GM10266 (cell line): ENCODE data around the gene DGAT2.

ENCODE experiments used
- DNase-seq: peaks from one replicate; pipeline ENCODE4 v3.0.0; 2012; ENCODE audit errors: extremely low spot score
- CTCF ChIP-seq: IDR thresholded peaks from 2 replicates; pipeline ENCODE4 v1.5.1; 2012; ENCODE audit warnings: mild to moderate bottlenecking, low read depth; ENCODE audit not compliant: control insufficient read depth, insufficient read depth; ENCODE audit errors: missing control alignments

DGAT2 gene

GRCh38 chr11:75813124-75813523 lies 44.5 kb downstream of the DGAT2 start:
- TF ChIP-seq CTCF: no peak
- no peak for DNase-seq

GRCh38 chr11:75813622-75814039 lies 45.1 kb downstream of the DGAT2 start:
- no peak for TF ChIP-seq CTCF
- DNase-seq: no peak

GRCh38 chr11:75814363-75814676 lies 45.7 kb downstream of the DGAT2 start:
- peak; percentile 37 for DNase-seq
- no peak for TF ChIP-seq CTCF

GRCh38 chr11:75814677-75815344 lies 46.2 kb downstream of the DGAT2 start, which contains the start of gene UVRAG:
Gene UVRAG (plus strand): TSS chr11:75815210. CDS start chr11:75815408, 198 bp downstream.
- no peak for TF ChIP-seq CTCF
- peak; percentile 95 for DNase-seq

GRCh38 chr11:75815345-75816168 lies 47.0 kb downstream of the DGAT2 start:
- peak; percentile 40 for DNase-seq
- TF ChIP-seq CTCF: no peak

GRCh38 chr11:75816561-75817239 lies 48.1 kb downstream of the DGAT2 start:
- DNase-seq: no peak
- TF ChIP-seq CTCF: no peak
